GM23248 (cell line): ENCODE measurements around the gene LPAR2. TPM values are rescaled to one million over a fixed set of nuclear protein-coding genes. Genes with fewer than 3 reads are reported as not detected.

Experiments
- DNase-seq: peaks from one replicate; pipeline ENCODE4 v3.0.0-alpha.2; 2015
- H2AFZ ChIP-seq: fragments of 200-600 bp; sonication (generic); 2 replicates; pipeline ENCODE4 v1.6.1; 2016; ENCODE audit warnings: antibody characterized with exemption
- H3F3A ChIP-seq: fragments of 200-600 bp; sonication (generic); 2 replicates; pipeline ENCODE4 v1.6.1; 2016; ENCODE audit warnings: mild to moderate bottlenecking, antibody characterized with exemption, mixed run types; ENCODE audit not compliant: insufficient read depth
- H3K27ac ChIP-seq: fragments of 200-600 bp; sonication (generic); 2 replicates; pipeline ENCODE4 v1.5.1; 2016; ENCODE audit warnings: mild to moderate bottlenecking
- H3K27me3 ChIP-seq: fragments of 200-600 bp; sonication (generic); replicated peaks from 2 replicates; pipeline ENCODE4 v1.6.1; 2016; ENCODE audit warnings: mild to moderate bottlenecking; ENCODE audit not compliant: insufficient read depth
- H3K36me3 ChIP-seq: fragments of 200-600 bp; sonication (generic); 2 replicates; pipeline ENCODE4 v1.6.1; 2016; ENCODE audit warnings: low read depth, mild to moderate bottlenecking
- H3K4me1 ChIP-seq: fragments of 200-600 bp; sonication (generic); 2 replicates; pipeline ENCODE4 v1.6.1; 2016; ENCODE audit warnings: mild to moderate bottlenecking; ENCODE audit not compliant: insufficient read depth
- H3K4me2 ChIP-seq: fragments of 200-600 bp; sonication (generic); one replicate; pipeline ENCODE4 v1.6.1; 2016; ENCODE audit warnings: mild to moderate bottlenecking; ENCODE audit not compliant: unreplicated experiment
- H3K4me3 ChIP-seq: fragments of 200-600 bp; sonication (generic); 2 replicates; pipeline ENCODE4 v1.5.1; 2016; ENCODE audit warnings: mild to moderate bottlenecking
- H3K79me2 ChIP-seq: fragments of 200-600 bp; sonication (generic); 2 replicates; pipeline ENCODE4 v1.6.1; 2016; ENCODE audit warnings: mild to moderate bottlenecking; ENCODE audit not compliant: insufficient read depth
- H3K9ac ChIP-seq: fragments of 200-600 bp; sonication (generic); 2 replicates; pipeline ENCODE4 v1.6.1; 2016; ENCODE audit warnings: mild to moderate bottlenecking
- H3K9me2 ChIP-seq: fragments of 200-600 bp; sonication (generic); 2 replicates; pipeline ENCODE4 v1.6.1; 2016; ENCODE audit warnings: mixed run types, mild to moderate bottlenecking, moderate library complexity; ENCODE audit not compliant: insufficient read depth
- H3K9me3 ChIP-seq: fragments of 200-600 bp; sonication (generic); one replicate; pipeline ENCODE4 v1.6.1; 2017; ENCODE audit warnings: low read depth
- H4K20me1 ChIP-seq: fragments of 200-600 bp; sonication (generic); 2 replicates; pipeline ENCODE4 v1.6.0; 2016; ENCODE audit not compliant: insufficient read depth
- EZH2 ChIP-seq: fragments of 200-600 bp; sonication (generic); IDR thresholded peaks from 2 replicates; pipeline ENCODE4 v1.6.1; 2018; ENCODE audit warnings: antibody characterized with exemption, mild to moderate bottlenecking; ENCODE audit not compliant: insufficient read depth, poor library complexity, severe bottlenecking
- EZH2phosphoT487 ChIP-seq: fragments of 200-600 bp; sonication (generic); IDR thresholded peaks from 2 replicates; pipeline ENCODE4 v1.6.1; 2018; ENCODE audit warnings: antibody characterized with exemption, moderate library complexity, mild to moderate bottlenecking, low read depth; ENCODE audit not compliant: insufficient read depth
- WGBS, 2 experiments: methylation state at CpG; one replicate each; pipeline ENCODE4 v1.1.6; 2015 to 2017; ENCODE audit warnings: low lambda C conversion rate in 2 of 2, low coverage in 1 of 2; ENCODE audit errors: missing lambda C conversion rate in 2 of 2; 5-methylcytosine and 5-hydroxymethylcytosine counted together
- in situ Hi-C: fragments of 300-500 bp; cut with MboI; formaldehyde crosslinking; loops from 2 replicates; pipeline ENCODE4 v1.15.0; 2020
- polyA plus RNA-seq: library from polyadenylated mRNA; unstranded; fragments of >200 nt; fragmentation: Nextera tagmentation; extraction: Ambion mirVana; gene quantifications from 2 replicates; pipeline ENCODE4 v1.2.1, GENCODE V29; 2016
- total RNA-seq: library from RNA; depleted of rRNA; stranded (reverse); fragments of >200 nt; shearing (Covaris generic); gene quantifications from 2 replicates; pipeline ENCODE4 v1.2.3, GENCODE V29; 2014

LPAR2 gene
- total and polyA plus RNA-seq, 2 experiments from 2014 or later = 1.3 to 1.8 TPM

- Histone ChIP-seq H3K9me3 (no peaks in the 10 kb centered on the region), H4K20me1 (no peaks in the 10 kb centered on the region), H3F3A (no peaks in the 10 kb centered on the region), H3K27ac (no peak overlapping the region), H3K4me2 (no peak overlapping the region), H3K9ac (no peak overlapping the region), H3K4me3 (no peak overlapping the region), H3K27me3 (no peaks in the 10 kb centered on the region), H3K36me3 (peaks cover 5% of the 10 kb centered on the region; the same call in 1 of the 2 replicates), H3K9me2 (no peaks in the 10 kb centered on the region), H3K79me2 (peaks cover 40% of the 10 kb centered on the region), H3K4me1 (peaks cover 16% of the 10 kb centered on the region; the same call in 1 of the 2 replicates), H2AFZ (no peak overlapping the region)
- no peak for DNase-seq
- WGBS, 2 experiments = 82 to 84% methylated on average over 17 of the region's 17 CpGs
- in situ Hi-C loops = no loop called here
- TF ChIP-seq EZH2 (no peak), EZH2phosphoT487 (no peak)
Observed at GRCh38 chr19:19659646-19660245, 31.7 kb upstream of the LPAR2 start.

GRCh38 chr19:19657397-19657783, 29.4 kb upstream of the LPAR2 start:
- TF ChIP-seq EZH2phosphoT487 (no peak), EZH2 (no peak)
- no peak overlapping the region for H3K4me2 ChIP-seq
- no peaks in the 10 kb centered on the region for H3K9me2 ChIP-seq
- H3K4me1 ChIP-seq = peaks cover 12% of the 10 kb centered on the region; the same call in 1 of the 2 replicates
- no peak overlapping the region for H3K27ac ChIP-seq
- no peak for DNase-seq
- H3K9me3 ChIP-seq = no peaks in the 10 kb centered on the region
- H3F3A ChIP-seq = no peaks in the 10 kb centered on the region
- H3K27me3 ChIP-seq = no peaks in the 10 kb centered on the region
- in situ Hi-C loops = no loop called here
- H3K9ac ChIP-seq = no peak overlapping the region
- H3K79me2 ChIP-seq = peaks cover 30% of the 10 kb centered on the region
- no peak overlapping the region for H2AFZ ChIP-seq
- H3K4me3 ChIP-seq = no peak overlapping the region
- H4K20me1 ChIP-seq = no peaks in the 10 kb centered on the region
- WGBS, 2 experiments = 57 to 61% methylated on average over 10 of the region's 10 CpGs
- peaks cover 5% of the 10 kb centered on the region; the same call in 1 of the 2 replicates for H3K36me3 ChIP-seq

- Histone ChIP-seq H3K79me2 (peaks cover 23% of the 10 kb centered on the region), H4K20me1 (no peaks in the 10 kb centered on the region), H3K27ac (no peak overlapping the region), H3K27me3 (no peaks in the 10 kb centered on the region), H3K9me2 (no peaks in the 10 kb centered on the region), H3K4me3 (no peak overlapping the region), H3F3A (no peaks in the 10 kb centered on the region), H3K9ac (no peak overlapping the region), H3K4me2 (no peak overlapping the region), H3K4me1 (0 out of 2 replicates have a peak, but pooled peaks cover 5% of the 10 kb centered on the region), H3K36me3 (peaks cover 5% of the 10 kb centered on the region; the same call in 1 of the 2 replicates), H2AFZ (no peak overlapping the region), H3K9me3 (no peaks in the 10 kb centered on the region)
- 93 to 95% methylated on average over 32 to 33 of the region's 33 CpGs for WGBS, 2 experiments
- in situ Hi-C loops = no loop called here
- no peak for DNase-seq
- no peak for TF ChIP-seq EZH2
- TF ChIP-seq EZH2phosphoT487 = no peak
Observed at GRCh38 chr19:19656451-19657396, 28.7 kb upstream of the LPAR2 start.

GRCh38 chr19:19655641-19656343, 27.8 kb upstream of the LPAR2 start:
- H3K27ac ChIP-seq = no peak overlapping the region
- no peak overlapping the region for H3K4me2 ChIP-seq
- H3K4me3 ChIP-seq = no peak overlapping the region
- no peak for DNase-seq
- no peaks in the 10 kb centered on the region for H3K27me3 ChIP-seq
- in situ Hi-C loops = no loop called here
- no peak overlapping the region for H2AFZ ChIP-seq
- no peaks in the 10 kb centered on the region for H4K20me1 ChIP-seq
- H3K9ac ChIP-seq = no peak overlapping the region
- TF ChIP-seq EZH2phosphoT487 (no peak), EZH2 (no peak)
- 89 to 92% methylated on average over 26 to 27 of the region's 27 CpGs for WGBS, 2 experiments
- H3K36me3 ChIP-seq = peaks cover 5% of the 10 kb centered on the region; the same call in 1 of the 2 replicates
- peaks cover 14% of the 10 kb centered on the region for H3K79me2 ChIP-seq
- no peaks in the 10 kb centered on the region for H3K9me3 ChIP-seq
- H3K9me2 ChIP-seq = no peaks in the 10 kb centered on the region
- no peaks in the 10 kb centered on the region for H3F3A ChIP-seq
- H3K4me1 ChIP-seq = no peaks in the 10 kb centered on the region
